ENCODE data around the gene DYRK3.

DNA sequence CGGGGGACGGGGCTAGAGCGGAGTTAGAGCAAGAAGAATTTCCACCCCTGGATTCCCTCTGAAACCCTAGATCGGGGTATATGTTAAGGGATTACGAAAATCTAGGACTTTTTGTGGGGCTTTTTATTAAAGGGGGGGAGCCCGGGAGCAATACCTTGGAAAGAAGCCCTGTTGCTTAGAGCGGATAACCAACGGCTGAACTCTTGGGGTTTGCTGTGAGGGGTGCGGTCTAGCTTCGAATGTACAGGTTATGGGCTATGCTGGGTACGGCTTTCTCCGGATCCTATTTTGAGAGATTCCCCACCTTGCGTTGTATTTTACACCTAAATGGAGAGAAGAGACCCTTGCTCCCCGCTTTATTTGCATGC is 626 bp downstream of the DYRK3 start:
- TF ChIP-seq, protein P1, sequence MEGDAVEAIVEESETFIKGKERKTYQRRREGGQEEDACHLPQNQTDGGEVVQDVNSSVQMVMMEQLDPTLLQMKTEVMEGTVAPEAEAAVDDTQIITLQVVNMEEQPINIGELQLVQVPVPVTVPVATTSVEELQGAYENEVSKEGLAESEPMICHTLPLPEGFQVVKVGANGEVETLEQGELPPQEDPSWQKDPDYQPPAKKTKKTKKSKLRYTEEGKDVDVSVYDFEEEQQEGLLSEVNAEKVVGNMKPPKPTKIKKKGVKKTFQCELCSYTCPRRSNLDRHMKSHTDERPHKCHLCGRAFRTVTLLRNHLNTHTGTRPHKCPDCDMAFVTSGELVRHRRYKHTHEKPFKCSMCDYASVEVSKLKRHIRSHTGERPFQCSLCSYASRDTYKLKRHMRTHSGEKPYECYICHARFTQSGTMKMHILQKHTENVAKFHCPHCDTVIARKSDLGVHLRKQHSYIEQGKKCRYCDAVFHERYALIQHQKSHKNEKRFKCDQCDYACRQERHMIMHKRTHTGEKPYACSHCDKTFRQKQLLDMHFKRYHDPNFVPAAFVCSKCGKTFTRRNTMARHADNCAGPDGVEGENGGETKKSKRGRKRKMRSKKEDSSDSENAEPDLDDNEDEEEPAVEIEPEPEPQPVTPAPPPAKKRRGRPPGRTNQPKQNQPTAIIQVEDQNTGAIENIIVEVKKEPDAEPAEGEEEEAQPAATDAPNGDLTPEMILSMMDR (IDR thresholded peaks at IDR 0.05; ENCODE audit: insufficient read depth, low read length, poor library complexity, severe bottlenecking): no peak
- TF ChIP-seq EZH2phosphoT487 (conservative IDR thresholded peaks at IDR 0.05; ENCODE audit: low read length): no peak
